Measurements from ENCODE around the gene C12orf75.

GRCh38 chr12:105289114-105289904 lies 41.2 kb upstream of the C12orf75 start:
- TF ChIP-seq POLR2A (IDR thresholded peaks at IDR 0.05) = no peak
- TF ChIP-seq CTCF (IDR thresholded peaks at IDR 0.05) = no peak

Data from Peyer's patch (tissue), 4 donors.